ENCODE measurements around the gene GPR39.

The GPR39 gene

GRCh38 chr2:132496555-132496954 lies 80.0 kb downstream of the GPR39 start:
- no peak overlapping the region for H3K4me2 ChIP-seq (ENCODE audit: low read depth, low read length)
- peaks cover 8% of the 10 kb centered on the region; the same call in 1 of the 2 replicates for H3K4me1 ChIP-seq (ENCODE audit: low read length)
- no peak overlapping the region for H2AFZ ChIP-seq (ENCODE audit: low read length)
- no peaks in the 10 kb centered on the region for H3F3A ChIP-seq (ENCODE audit: insufficient read depth, low read length)
- H3K27ac ChIP-seq (ENCODE audit: low read length), result no peak overlapping the region
- H3K9ac ChIP-seq (ENCODE audit: low read length), result no peak overlapping the region
- no peaks in the 10 kb centered on the region for H3K36me3 ChIP-seq (replicated peaks; ENCODE audit: insufficient read depth, low read length)
- H3K9me2 ChIP-seq (replicated peaks; ENCODE audit: insufficient read depth, low read length), result no peaks in the 10 kb centered on the region
- H3K27me3 ChIP-seq (replicated peaks; ENCODE audit: insufficient read depth, low read length), result no peaks in the 10 kb centered on the region
- DNase-seq, result no peak
- H3K4me3 ChIP-seq (ENCODE audit: low read length), result no peak overlapping the region
- no peaks in the 10 kb centered on the region for H4K20me1 ChIP-seq (ENCODE audit: insufficient read depth, low read length)
- H3K79me2 ChIP-seq (ENCODE audit: low read length), result no peaks in the 10 kb centered on the region
- TF ChIP-seq EZH2 (optimal IDR thresholded peaks at IDR 0.05; ENCODE audit: low read depth, low read length), result no peak
- no peak for TF ChIP-seq CTCF (IDR thresholded peaks at IDR 0.05; ENCODE audit: low read length)
- TF ChIP-seq EZH2phosphoT487 (IDR thresholded peaks at IDR 0.05; ENCODE audit: low read length), result no peak
- no peaks in the 10 kb centered on the region for H3K9me3 ChIP-seq (replicated peaks; ENCODE audit: insufficient read depth, low read length)

GRCh38 chr2:132497591-132497990 lies 81.0 kb downstream of the GPR39 start:
- Histone ChIP-seq H3K36me3 (replicated peaks; ENCODE audit: insufficient read depth, low read length) (no peaks in the 10 kb centered on the region), H3K9me3 (replicated peaks; ENCODE audit: insufficient read depth, low read length) (no peaks in the 10 kb centered on the region), H3K4me2 (ENCODE audit: low read depth, low read length) (no peak overlapping the region), H3K4me3 (ENCODE audit: low read length) (no peak overlapping the region), H3K27ac (ENCODE audit: low read length) (no peak overlapping the region), H2AFZ (ENCODE audit: low read length) (no peak overlapping the region), H3K9me2 (replicated peaks; ENCODE audit: insufficient read depth, low read length) (no peaks in the 10 kb centered on the region), H3K79me2 (ENCODE audit: low read length) (no peaks in the 10 kb centered on the region), H4K20me1 (ENCODE audit: insufficient read depth, low read length) (no peaks in the 10 kb centered on the region), H3K9ac (ENCODE audit: low read length) (no peak overlapping the region), H3F3A (ENCODE audit: insufficient read depth, low read length) (no peaks in the 10 kb centered on the region), H3K4me1 (ENCODE audit: low read length) (peaks cover 8% of the 10 kb centered on the region; the same call in 1 of the 2 replicates), H3K27me3 (replicated peaks; ENCODE audit: insufficient read depth, low read length) (no peaks in the 10 kb centered on the region)
- DNase-seq, result no peak
- TF ChIP-seq CTCF (IDR thresholded peaks at IDR 0.05; ENCODE audit: low read length) (no peak), EZH2 (optimal IDR thresholded peaks at IDR 0.05; ENCODE audit: low read depth, low read length) (no peak), EZH2phosphoT487 (IDR thresholded peaks at IDR 0.05; ENCODE audit: low read length) (no peak)

GRCh38 chr2:132503701-132504100 lies 87.1 kb downstream of the GPR39 start:
- no peaks in the 10 kb centered on the region for H4K20me1 ChIP-seq (ENCODE audit: insufficient read depth, low read length)
- no peaks in the 10 kb centered on the region for H3K27me3 ChIP-seq (replicated peaks; ENCODE audit: insufficient read depth, low read length)
- no peak overlapping the region for H2AFZ ChIP-seq (ENCODE audit: low read length)
- peaks cover 8% of the 10 kb centered on the region; the same call in 1 of the 2 replicates for H3K4me1 ChIP-seq (ENCODE audit: low read length)
- H3K27ac ChIP-seq (ENCODE audit: low read length), result no peak overlapping the region
- H3F3A ChIP-seq (ENCODE audit: insufficient read depth, low read length), result no peaks in the 10 kb centered on the region
- TF ChIP-seq CTCF (IDR thresholded peaks at IDR 0.05; ENCODE audit: low read length) (no peak), EZH2phosphoT487 (IDR thresholded peaks at IDR 0.05; ENCODE audit: low read length) (no peak), EZH2 (optimal IDR thresholded peaks at IDR 0.05; ENCODE audit: low read depth, low read length) (no peak)
- H3K4me2 ChIP-seq (ENCODE audit: low read depth, low read length), result no peak overlapping the region
- DNase-seq, result no peak
- H3K4me3 ChIP-seq (ENCODE audit: low read length), result no peak overlapping the region
- H3K9ac ChIP-seq (ENCODE audit: low read length), result no peak overlapping the region
- H3K79me2 ChIP-seq (ENCODE audit: low read length), result no peaks in the 10 kb centered on the region
- H3K9me3 ChIP-seq (replicated peaks; ENCODE audit: insufficient read depth, low read length), result no peaks in the 10 kb centered on the region
- H3K9me2 ChIP-seq (replicated peaks; ENCODE audit: insufficient read depth, low read length), result no peaks in the 10 kb centered on the region
- no peaks in the 10 kb centered on the region for H3K36me3 ChIP-seq (replicated peaks; ENCODE audit: insufficient read depth, low read length)
